GM21423 (cell line): ENCODE results near the gene CCDC157.
"Not testable (repeated sequence)": the region's sequence is repeated elsewhere in the genome, so short reads cannot be mapped to it uniquely, and the experiment has no call there.

ENCODE experiments used
- ATAC-seq: cut with Tn5 transposase; IDR thresholded peaks from one replicate; pipeline ENCODE4 v1.9.1; 2021; ENCODE audit warnings: mild to moderate bottlenecking, moderate library complexity; ENCODE audit not compliant: unreplicated experiment

Gene CCDC157

DNA sequence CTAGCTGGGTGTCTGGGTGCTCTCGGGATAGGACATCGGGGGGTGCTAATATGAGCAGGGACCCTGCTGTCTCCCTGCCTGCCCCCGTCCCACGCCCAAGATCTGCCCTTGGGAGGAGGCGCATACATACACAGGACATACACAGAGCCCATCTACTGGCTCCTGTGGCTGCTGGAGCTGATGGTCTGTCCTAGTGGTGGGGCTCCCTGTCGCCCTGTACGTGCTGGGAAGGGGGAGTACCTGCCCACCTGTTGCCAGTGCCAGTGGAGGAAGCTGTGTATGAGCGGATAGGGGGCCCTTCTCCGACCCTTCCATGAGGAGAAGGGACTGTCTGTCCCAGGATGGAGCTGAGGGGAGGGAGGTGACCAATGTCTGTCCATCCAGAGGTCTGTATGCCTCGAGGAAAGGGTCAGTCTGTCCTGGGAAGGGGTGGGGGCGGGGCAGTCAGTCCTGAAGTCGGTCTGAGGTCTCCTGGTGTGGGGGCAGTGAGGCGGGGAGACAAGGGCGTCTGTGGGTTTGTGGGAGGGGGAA is 31.0 kb upstream of the CCDC157 start:
- ATAC-seq, result no peak

DNA sequence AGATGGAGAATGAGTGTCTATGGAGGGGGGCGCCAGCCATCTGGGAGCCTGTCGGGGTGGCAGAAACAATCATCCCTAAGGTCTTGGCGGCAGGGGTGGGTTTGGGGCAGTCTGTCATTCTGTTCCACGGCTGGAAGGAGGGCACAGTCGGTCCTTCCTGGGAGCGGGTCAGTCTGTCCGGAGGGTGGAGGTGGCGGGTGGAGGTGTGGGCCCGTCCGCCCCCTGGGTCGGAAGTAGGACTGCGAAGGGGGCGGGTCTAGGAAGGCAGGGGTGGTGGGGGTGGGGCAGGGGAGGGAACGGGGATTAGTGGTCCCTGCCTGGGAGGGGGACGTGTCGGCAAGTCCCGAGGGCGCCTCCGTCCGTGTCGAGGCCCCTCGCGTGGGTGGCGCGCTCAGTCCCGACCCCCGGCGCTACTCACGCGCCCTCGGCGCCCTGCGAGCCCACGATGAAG is 30.5 kb upstream of the CCDC157 start:
- peak; percentile 16 for ATAC-seq

DNA sequence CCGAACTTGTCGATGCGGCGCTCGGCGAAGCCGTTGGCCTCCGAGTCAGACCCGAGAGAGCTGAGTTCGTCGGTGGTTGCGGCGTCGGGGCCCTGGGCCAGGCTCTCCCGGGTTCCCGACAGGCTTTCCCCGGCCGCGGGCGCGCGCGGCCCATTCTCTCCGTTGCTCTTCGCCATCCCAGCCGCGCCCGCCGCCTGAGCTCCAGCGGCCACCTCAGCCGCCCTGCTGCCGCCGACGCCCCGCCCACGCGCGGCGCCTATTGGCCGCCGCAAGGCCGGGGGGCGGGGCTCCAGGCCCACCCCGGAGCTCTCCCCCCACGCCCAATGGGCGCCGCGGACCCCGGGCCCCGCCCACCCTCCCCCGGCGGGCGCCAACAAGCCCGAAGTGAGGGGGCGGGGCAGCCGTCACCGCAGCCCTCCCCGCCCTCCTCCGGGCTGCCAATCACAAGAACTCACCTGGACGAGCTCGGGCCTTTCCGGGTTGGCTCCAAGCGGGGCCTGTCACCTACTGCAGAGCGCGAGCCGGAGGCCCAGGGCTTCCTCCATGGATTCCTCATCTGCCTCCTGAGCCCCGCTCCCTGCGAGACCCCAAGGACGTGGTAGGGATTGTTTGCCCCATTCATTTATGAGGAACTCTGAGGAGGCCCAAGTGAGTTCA is 30.0 kb upstream of the CCDC157 start, which contains the start of gene TBC1D10A:
Gene TBC1D10A (minus strand): TSS at position 236 of the 657 bp plus-strand sequence. CDS start 60 bp downstream, at position 176.
- ATAC-seq, result peak; percentile 90

DNA sequence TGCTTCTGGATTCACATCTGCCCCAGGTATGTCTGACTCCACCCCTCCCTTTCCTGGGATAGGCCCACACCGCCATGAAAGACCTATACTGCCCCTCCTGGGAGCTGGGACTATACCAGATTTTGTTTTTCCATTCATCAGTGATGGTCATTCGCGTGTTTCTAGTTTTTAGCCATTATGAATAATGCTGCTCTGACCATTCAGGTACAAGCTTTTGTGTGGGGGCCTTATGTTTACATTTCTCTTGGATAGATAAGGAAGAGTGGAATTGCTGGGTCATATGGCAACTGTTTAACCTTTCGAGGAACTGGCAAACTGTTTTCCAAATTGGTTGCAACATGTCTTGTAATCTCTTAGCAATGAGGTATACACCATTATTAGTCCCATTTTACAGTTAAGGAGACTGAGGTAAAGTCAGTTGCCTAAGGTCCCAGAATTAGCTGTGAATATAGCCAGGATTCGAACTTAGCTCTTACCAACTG is 28.9 kb upstream of the CCDC157 start:
- ATAC-seq, result no peak

DNA sequence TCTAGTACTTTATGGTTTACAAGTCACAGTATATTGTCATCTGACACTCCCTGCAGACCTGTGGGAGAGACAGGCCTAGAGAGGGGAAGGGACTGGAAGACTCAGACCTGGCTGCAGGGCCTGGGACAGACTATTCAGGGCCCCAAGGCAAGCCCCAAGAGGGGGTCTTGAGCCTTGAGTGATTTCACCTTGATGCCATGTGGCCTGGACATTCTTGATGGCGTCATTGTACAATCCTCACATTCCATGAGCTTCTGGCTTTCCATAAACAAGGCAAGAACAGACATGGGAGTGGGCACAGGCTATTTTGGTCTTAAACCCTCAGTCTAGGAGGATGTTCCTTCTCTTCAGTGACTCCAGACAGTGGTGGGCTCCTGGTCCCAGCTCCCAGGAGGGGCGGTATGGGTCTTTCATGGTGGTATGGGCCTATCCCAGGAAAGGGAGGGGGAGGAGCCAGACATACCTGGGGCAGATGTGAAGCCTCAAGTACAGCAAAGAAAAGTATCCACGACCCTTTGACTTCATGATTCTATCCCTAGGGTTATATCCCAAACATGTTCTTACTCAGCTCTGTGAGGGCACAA is 28.2 kb upstream of the CCDC157 start:
- ATAC-seq, result no peak

DNA sequence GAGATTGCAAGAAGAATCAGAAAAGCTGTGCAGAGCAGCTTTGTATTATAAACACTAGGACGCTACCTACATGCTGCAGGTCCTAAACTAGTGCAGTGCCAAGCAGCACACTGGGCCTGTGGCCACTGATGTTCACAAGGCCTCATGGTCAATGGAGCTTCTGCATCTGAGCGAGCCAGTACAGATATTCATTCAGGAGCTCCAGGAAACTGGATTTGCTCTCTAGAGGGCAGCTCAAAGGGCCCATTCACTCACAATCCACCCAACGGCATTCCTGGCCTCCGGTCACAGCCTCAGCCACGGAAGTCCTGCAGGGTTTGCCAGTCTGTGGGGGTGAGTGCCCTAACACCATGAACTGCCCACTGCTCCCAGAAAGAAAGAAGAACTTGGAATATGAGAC is 24.3 kb upstream of the CCDC157 start:
- ATAC-seq, result no peak

GRCh38 chr22:30332994-30333706 is 23.7 kb upstream of the CCDC157 start:
- no peak for ATAC-seq

DNA sequence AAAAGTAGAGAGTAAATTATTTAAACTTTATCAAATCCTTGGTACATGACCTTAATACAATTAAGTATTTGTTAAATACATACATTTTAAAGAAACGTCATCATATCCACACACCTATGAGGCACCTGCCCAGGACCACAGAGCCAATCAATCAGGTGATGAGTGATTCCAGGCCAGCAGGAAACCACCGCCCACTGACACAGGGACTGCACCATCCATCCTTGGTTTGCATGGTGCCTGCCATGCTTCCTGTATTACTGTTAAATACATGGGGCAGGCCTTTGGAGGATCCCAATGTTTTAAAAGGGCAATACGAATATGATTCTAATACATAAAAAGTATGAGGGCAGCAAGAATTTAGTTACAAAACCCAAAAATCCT is 23.1 kb upstream of the CCDC157 start:
- no peak for ATAC-seq

DNA sequence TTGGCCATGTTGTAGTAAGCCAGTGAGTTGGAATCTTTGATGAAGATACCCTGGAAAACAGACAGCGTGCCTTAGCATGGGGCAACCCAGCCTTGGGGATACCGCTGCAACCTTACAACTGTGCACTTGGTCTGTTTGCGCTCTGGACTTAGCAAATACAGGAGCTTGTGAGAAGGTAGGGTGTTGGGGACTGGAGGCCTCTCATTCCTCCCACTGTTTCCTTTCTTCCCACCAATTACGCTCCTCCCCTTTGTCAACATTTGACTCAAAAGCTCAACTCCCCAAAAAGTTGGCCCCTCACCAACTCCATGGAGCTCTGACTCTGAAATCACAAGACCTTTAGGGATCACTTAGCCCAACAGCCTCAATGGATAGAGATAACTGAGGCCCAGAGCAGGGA is 22.2 kb upstream of the CCDC157 start:
- no peak for ATAC-seq

- ATAC-seq, result no peak
Measured at GRCh38 chr22:30335236-30335635, 21.6 kb upstream of the CCDC157 start.

- ATAC-seq, result no peak
Measured at GRCh38 chr22:30336752-30337460, 19.9 kb upstream of the CCDC157 start.

DNA sequence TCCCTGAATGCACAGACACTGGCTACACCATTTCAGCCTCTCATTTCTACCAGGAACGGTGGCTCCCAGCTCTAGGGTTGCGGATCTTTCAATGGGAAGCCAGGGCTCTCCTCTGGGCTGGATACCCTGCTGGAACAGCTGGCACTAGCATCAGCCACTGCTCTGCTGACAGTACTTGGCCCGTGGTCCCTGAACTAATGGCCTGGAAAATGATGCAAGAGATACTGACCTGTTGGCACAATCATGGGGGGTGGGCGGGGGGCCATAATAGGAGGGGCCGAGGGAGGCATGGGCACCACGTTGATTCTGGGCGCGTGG is 19.4 kb upstream of the CCDC157 start:
- ATAC-seq, result no peak

GRCh38 chr22:30338341-30338740 is 18.5 kb upstream of the CCDC157 start:
- not testable (repeated sequence) for ATAC-seq

GRCh38 chr22:30338802-30339201 is 18.0 kb upstream of the CCDC157 start:
- no peak for ATAC-seq

- ATAC-seq, result no peak
Measured at GRCh38 chr22:30340911-30341685, 15.7 kb upstream of the CCDC157 start.

DNA sequence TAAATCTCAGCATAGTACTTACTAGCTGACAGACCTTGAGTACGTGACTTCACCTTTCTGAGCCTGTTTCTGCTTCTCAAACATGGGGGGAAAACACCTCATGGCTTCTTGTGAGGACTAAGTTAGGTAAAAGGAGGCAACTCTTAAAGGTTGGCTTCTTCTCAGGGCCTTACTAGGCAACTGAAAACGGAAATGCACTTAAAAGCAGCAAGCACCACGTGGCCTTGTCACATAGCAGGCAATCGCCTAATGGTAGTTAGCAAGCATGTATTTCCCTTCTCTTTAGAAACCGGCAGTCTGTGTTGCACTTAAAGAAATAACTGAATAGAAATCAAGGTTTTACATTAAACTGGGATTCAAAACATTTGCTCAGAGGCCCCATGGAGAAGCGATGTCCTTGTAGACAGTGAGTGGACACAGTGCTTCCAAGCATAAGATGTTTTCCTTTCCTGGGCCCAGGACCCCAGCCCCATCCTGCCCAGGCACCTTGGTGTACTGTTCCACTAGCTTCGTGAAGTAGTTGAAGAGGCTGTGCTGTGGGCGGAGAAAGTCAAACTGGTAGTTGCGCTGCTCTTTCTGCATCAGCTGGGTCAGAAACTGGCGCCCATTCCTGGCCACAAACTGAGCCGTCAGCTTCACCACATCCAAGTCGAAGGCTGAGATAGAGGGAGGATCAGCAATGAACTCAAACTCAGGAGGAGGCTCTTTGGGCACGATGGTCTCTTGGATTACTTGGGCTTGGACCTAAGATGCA is 12.2 kb upstream of the CCDC157 start:
- no peak for ATAC-seq

- ATAC-seq, result no peak
Measured at GRCh38 chr22:30347255-30347892, 9.4 kb upstream of the CCDC157 start.

GRCh38 chr22:30348404-30348803 is 8.4 kb upstream of the CCDC157 start:
- no peak for ATAC-seq

- no peak for ATAC-seq
Measured at GRCh38 chr22:30348809-30349208, 8.0 kb upstream of the CCDC157 start.
